ES-I3 (cell line): ENCODE results near the gene CTSE.

Source experiments
- H3K36me3 ChIP-seq: 2 replicates; pipeline ENCODE4 v1.6.1; 2013; ENCODE audit warnings: mild to moderate bottlenecking, low read length, control low read depth, moderate library complexity; ENCODE audit not compliant: insufficient read depth
- H3K4me1 ChIP-seq: 2 replicates; pipeline ENCODE4 v1.6.1; 2013; ENCODE audit warnings: mild to moderate bottlenecking, control low read depth, low read length; ENCODE audit not compliant: insufficient read depth
- H3K9ac ChIP-seq: 2 replicates; pipeline ENCODE4 v1.6.1; 2013; ENCODE audit warnings: low read depth, mild to moderate bottlenecking, low read length, moderate library complexity
- H3K9me3 ChIP-seq: 2 replicates; pipeline ENCODE4 v1.6.1; 2013; ENCODE audit warnings: mild to moderate bottlenecking, low read length, moderate library complexity; ENCODE audit not compliant: control insufficient read depth, insufficient read depth

Gene CTSE

GRCh38 chr1:205983925-205984725, 39.6 kb downstream of the CTSE start:
- Histone ChIP-seq H3K9ac (no peak overlapping the region), H3K9me3 (no peaks in the 10 kb centered on the region), H3K36me3 (no peaks in the 10 kb centered on the region), H3K4me1 (0 out of 2 replicates have a peak, but pooled peaks cover 3% of the 10 kb centered on the region)

- H3K9me3 ChIP-seq, result no peaks in the 10 kb centered on the region
- no peaks in the 10 kb centered on the region for H3K36me3 ChIP-seq
- no peak overlapping the region for H3K9ac ChIP-seq
- peaks cover 10% of the 10 kb centered on the region; the same call in 1 of the 2 replicates for H3K4me1 ChIP-seq
Observed at GRCh38 chr1:205981257-205981656, 42.4 kb downstream of the CTSE start.

- Histone ChIP-seq H3K36me3 (no peaks in the 10 kb centered on the region), H3K9me3 (no peaks in the 10 kb centered on the region), H3K9ac (no peak overlapping the region), H3K4me1 (peaks cover 10% of the 10 kb centered on the region; the same call in 1 of the 2 replicates)
Observed at GRCh38 chr1:205980237-205980870, 43.3 kb downstream of the CTSE start.

GRCh38 chr1:205979301-205979700, 44.4 kb downstream of the CTSE start:
- H3K36me3 ChIP-seq, result no peaks in the 10 kb centered on the region
- H3K4me1 ChIP-seq, result peaks cover 10% of the 10 kb centered on the region; the same call in 1 of the 2 replicates
- no peaks in the 10 kb centered on the region for H3K9me3 ChIP-seq
- no peak overlapping the region for H3K9ac ChIP-seq

GRCh38 chr1:205978676-205979075, 45.0 kb downstream of the CTSE start:
- peaks cover 7% of the 10 kb centered on the region; the same call in 1 of the 2 replicates for H3K4me1 ChIP-seq
- no peaks in the 10 kb centered on the region for H3K36me3 ChIP-seq
- no peaks in the 10 kb centered on the region for H3K9me3 ChIP-seq
- no peak overlapping the region for H3K9ac ChIP-seq

- Histone ChIP-seq H3K36me3 (no peaks in the 10 kb centered on the region), H3K4me1 (peaks cover 7% of the 10 kb centered on the region; the same call in 1 of the 2 replicates), H3K9ac (no peak overlapping the region), H3K9me3 (no peaks in the 10 kb centered on the region)
Observed at GRCh38 chr1:205977402-205978014, 46.2 kb downstream of the CTSE start.

- Histone ChIP-seq H3K4me1 (peaks cover 7% of the 10 kb centered on the region; the same call in 1 of the 2 replicates), H3K9ac (no peak overlapping the region), H3K9me3 (no peaks in the 10 kb centered on the region), H3K36me3 (no peaks in the 10 kb centered on the region)
Observed at GRCh38 chr1:205976708-205977401, 46.8 kb downstream of the CTSE start.

- H3K36me3 ChIP-seq, result no peaks in the 10 kb centered on the region
- H3K9me3 ChIP-seq, result no peaks in the 10 kb centered on the region
- no peak overlapping the region for H3K9ac ChIP-seq
- peaks cover 7% of the 10 kb centered on the region; the same call in 1 of the 2 replicates for H3K4me1 ChIP-seq
Observed at GRCh38 chr1:205976036-205976435, 47.7 kb downstream of the CTSE start.

- peaks cover 7% of the 10 kb centered on the region; the same call in 1 of the 2 replicates for H3K4me1 ChIP-seq
- H3K9me3 ChIP-seq, result no peaks in the 10 kb centered on the region
- H3K36me3 ChIP-seq, result no peaks in the 10 kb centered on the region
- H3K9ac ChIP-seq, result no peak overlapping the region
Observed at GRCh38 chr1:205975387-205975998, 48.2 kb downstream of the CTSE start.

GRCh38 chr1:205974712-205975111, 49.0 kb downstream of the CTSE start:
- Histone ChIP-seq H3K9me3 (no peaks in the 10 kb centered on the region), H3K9ac (no peak overlapping the region), H3K4me1 (peaks cover 7% of the 10 kb centered on the region; the same call in 1 of the 2 replicates), H3K36me3 (no peaks in the 10 kb centered on the region)

GRCh38 chr1:205973377-205974232, 50.1 kb downstream of the CTSE start:
- no peak overlapping the region for H3K9ac ChIP-seq
- no peaks in the 10 kb centered on the region for H3K9me3 ChIP-seq
- no peaks in the 10 kb centered on the region for H3K36me3 ChIP-seq
- H3K4me1 ChIP-seq, result peaks cover 7% of the 10 kb centered on the region; the same call in 1 of the 2 replicates

- H3K36me3 ChIP-seq, result no peaks in the 10 kb centered on the region
- peaks cover 7% of the 10 kb centered on the region; the same call in 1 of the 2 replicates for H3K4me1 ChIP-seq
- H3K9ac ChIP-seq, result no peak overlapping the region
- H3K9me3 ChIP-seq, result no peaks in the 10 kb centered on the region
Observed at GRCh38 chr1:205972491-205973168, 51.1 kb downstream of the CTSE start.

- H3K9ac ChIP-seq, result no peak overlapping the region
- H3K4me1 ChIP-seq, result peaks cover 5% of the 10 kb centered on the region; the same call in 1 of the 2 replicates
- no peaks in the 10 kb centered on the region for H3K36me3 ChIP-seq
- no peaks in the 10 kb centered on the region for H3K9me3 ChIP-seq
Observed at GRCh38 chr1:205972081-205972480, 51.6 kb downstream of the CTSE start.
